GM12892 (cell line): Measurements from ENCODE around the gene LCT.

Source experiments
- POLR2A ChIP-seq: IDR thresholded peaks from 2 replicates; pipeline ENCODE4 v1.6.1; 2011; ENCODE audit warnings: low read depth, low read length, control low read depth
- POLR2AphosphoS5 ChIP-seq: IDR thresholded peaks from 2 replicates; pipeline ENCODE4 v1.6.1; 2011; ENCODE audit warnings: low read depth, low read length, control low read depth
- TAF1 ChIP-seq: IDR thresholded peaks from 2 replicates; pipeline ENCODE4 v1.6.1; 2011; ENCODE audit warnings: low read depth, mild to moderate bottlenecking, control low read depth, low read length, borderline replicate concordance

GRCh38 chr2:135826544-135826943, 10.4 kb downstream of the LCT start:
- TF ChIP-seq POLR2A (no peak), TAF1 (no peak), POLR2AphosphoS5 (no peak)
